LNCaP clone FGC (cell line): ENCODE results near the gene WDR20.

ENCODE experiments used
- DNase-seq: peaks from one replicate; pipeline ENCODE4 v3.0.0-alpha.2; 2011; ENCODE audit warnings: low read depth
- H3K4me3 ChIP-seq: 2 replicates; pipeline ENCODE4 v1.5.1; 2011; ENCODE audit warnings: mild to moderate bottlenecking, low read depth, low read length, control low read depth
- TF ChIP-seq, protein P1 (sequence below): IDR thresholded peaks from 2 replicates; pipeline ENCODE4 v1.5.1; 2012; ENCODE audit warnings: mild to moderate bottlenecking; ENCODE audit not compliant: control insufficient read depth, insufficient read depth; ENCODE audit errors: extremely low read depth

Gene WDR20

DNA sequence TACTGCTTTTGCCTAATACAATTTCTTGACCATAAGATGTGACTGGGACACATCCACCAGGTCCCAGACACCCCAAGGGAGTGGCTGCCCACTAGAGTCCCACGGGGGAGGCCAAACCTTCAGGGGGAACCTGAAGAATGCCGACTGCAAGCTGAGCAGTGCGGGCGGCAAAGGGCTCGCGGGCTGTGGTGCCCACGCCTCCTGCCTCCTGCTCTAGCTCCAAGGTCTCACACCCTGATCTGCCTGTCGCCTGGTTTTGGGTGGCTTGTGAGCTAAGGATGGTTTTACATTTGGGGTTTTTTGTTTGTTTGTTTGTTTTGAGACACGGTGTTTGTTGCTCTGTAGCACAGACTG lies 90.0 kb downstream of the WDR20 start:
- DNase-seq = no peak
- H3K4me3 ChIP-seq = no peak overlapping the region
- TF ChIP-seq, protein P1, sequence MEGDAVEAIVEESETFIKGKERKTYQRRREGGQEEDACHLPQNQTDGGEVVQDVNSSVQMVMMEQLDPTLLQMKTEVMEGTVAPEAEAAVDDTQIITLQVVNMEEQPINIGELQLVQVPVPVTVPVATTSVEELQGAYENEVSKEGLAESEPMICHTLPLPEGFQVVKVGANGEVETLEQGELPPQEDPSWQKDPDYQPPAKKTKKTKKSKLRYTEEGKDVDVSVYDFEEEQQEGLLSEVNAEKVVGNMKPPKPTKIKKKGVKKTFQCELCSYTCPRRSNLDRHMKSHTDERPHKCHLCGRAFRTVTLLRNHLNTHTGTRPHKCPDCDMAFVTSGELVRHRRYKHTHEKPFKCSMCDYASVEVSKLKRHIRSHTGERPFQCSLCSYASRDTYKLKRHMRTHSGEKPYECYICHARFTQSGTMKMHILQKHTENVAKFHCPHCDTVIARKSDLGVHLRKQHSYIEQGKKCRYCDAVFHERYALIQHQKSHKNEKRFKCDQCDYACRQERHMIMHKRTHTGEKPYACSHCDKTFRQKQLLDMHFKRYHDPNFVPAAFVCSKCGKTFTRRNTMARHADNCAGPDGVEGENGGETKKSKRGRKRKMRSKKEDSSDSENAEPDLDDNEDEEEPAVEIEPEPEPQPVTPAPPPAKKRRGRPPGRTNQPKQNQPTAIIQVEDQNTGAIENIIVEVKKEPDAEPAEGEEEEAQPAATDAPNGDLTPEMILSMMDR = no peak

DNA sequence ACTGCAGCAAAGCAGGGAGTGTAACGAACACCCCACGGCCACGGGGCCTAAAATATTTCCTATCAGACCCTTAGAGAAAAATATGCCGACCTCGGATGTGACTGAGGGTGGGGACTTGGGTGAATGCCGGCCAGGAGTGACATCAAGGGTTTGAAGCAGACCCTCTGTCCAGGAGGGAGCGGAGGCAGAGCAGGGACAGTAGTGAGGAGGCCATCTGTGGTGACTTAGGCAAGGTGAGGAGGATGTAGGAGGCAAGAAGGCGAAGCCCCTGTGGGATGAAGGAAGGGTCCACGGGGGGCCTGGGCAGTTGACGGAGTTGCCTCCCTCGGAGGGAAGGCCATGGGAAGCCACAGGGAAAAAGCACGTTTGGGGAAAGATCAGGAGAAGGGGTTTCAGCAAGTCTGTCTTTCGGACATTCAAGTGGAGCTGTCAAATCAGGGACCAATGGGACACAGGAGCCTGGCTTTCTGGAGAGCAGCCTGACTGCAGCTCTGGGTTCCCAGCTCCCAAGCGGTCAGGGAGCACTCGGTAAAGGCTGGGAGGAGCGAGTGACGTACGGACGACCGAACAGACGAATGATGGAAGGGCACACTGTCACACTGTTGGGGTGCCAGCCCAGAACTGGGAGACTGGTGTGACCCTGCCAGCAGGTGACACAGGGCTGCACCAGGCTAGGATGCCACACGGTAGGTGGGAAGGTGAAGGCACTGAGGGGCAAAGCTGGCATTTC lies 90.9 kb downstream of the WDR20 start:
- TF ChIP-seq, protein P1 = no peak
- no peak overlapping the region for H3K4me3 ChIP-seq
- no peak for DNase-seq

DNA sequence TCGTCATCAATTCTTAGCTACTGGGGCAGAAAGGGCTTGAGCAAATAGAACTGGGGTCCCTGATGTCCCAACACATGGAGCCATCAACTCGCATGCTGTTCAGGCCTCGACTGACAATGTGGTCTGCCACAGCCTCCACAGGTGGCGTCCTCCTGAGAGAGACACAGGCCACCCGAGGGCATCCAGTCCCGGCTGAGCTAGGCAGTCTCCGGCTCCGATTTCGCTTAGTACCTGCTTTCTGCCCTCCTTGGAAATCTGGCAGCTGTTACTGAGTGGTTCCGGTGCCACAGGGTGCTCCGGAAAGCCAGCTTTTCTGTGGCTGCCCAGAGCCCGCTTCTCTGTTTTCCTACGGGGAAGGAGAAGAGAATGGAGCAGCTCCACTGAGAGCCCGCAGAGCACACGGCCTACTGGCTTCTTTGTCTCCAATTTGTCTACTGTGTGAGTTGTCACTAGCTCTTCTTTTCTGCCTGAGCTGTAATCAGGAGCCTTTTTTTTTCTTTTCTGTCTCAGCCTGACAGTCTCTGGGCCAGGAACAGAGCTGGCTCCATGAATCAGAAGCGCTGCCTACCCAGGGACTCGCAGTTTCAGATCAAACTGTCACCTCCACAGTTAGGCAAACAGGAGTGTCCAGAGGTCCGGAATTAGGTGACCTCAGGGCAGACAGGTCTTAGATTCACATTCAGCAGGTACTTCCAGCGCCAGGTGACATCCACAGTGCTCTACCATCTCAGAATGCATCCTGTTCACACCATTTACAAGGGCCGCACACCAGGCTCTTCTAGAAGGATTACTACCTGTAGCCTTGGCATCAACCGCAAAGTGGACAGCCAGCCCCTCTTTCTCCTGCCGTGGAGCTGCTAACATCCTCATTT lies 92.0 kb downstream of the WDR20 start:
- no peak for DNase-seq
- TF ChIP-seq, protein P1 = no peak
- no peak overlapping the region for H3K4me3 ChIP-seq

DNA sequence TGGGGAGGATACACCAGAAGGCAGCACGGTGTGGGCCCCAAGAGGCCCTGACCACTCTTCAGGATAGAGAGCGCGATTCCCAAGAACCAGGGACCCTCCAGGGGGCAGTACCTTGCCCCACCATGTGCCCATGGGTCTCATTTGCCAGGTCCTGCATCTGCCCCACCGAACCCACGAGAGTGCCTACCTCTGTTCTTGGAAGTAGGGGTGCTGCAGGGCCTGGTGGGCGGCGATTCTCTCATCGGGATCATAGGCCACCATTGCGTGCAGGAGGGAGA lies 92.6 kb downstream of the WDR20 start:
- no peak overlapping the region for H3K4me3 ChIP-seq
- no peak for DNase-seq
- TF ChIP-seq, protein P1 = no peak

DNA sequence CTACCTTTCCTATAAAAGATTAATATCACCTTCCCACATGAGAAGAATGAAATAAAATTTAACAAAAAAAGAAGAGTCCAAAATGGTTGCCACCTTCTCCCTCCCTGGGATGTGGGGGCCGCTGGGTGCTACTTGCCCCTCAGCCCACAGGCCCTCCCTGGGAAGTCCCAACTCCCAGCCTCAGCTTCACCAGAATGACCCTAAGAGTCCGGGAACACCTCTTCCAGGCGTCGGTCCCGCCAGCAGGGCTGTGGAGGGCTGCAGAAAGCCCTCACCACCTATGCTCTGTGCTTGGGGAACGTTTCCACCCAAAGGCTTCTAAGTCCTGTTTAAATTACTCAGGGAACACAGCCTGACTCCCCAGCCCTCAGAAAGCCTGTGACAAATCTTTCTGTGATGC lies 93.4 kb downstream of the WDR20 start:
- TF ChIP-seq, protein P1 = no peak
- DNase-seq = no peak
- no peak overlapping the region for H3K4me3 ChIP-seq

DNA sequence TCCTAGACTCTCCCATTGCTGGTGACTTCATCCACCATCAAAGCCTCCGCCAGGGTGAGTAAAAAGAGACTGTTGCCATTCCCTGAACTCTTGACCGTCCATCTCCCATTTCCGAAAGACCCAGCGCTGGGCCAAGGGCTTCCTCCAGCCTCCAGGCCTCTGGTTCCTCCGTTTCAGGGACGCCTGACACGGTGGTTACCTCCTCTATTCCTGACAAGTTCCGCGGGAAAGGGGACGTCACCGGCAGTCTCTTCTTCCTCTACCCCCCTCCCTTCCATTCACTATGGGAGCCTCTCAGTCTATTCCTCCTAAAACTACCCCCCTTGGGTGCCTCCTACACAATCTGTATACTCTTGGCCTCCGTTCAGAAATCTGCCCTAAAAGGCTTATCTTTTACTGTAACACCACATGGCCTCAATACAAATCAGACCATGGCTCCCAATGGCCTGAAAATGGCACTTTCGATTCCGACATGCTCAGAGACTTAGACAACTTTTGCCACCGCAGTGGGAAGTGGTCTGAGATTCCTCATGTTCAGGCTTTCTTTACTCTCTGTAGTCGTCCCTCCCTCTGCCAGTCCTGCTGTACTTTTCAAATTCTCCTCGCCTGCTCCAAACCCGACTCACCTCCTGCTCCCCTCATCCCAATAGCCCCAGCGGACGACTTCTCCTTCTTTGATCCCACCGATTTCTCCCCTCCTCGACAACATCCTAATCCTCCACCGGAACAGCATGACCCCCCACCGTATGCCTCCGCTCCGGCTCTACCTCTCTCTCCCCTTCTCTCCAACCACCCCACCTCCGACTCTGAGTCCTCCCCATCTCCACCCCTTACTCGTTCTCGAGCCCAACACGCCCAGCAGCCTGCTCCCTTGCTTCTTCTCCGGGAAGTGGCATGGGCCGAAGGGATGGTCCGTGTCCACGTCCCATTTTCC lies 94.9 kb downstream of the WDR20 start:
- no peak overlapping the region for H3K4me3 ChIP-seq
- no peak for DNase-seq
- TF ChIP-seq, protein P1 = no peak
